Airway epithelial cell (primary cell): Measurements from ENCODE around the gene TADA2B. TPM values are rescaled to one million over a fixed set of nuclear protein-coding genes. Genes with fewer than 3 reads are reported as not detected.

Experiments used
- total RNA-seq: library from RNA; depleted of rRNA; stranded (reverse); fragments of >200 nt; gene quantifications from 2 replicates; pipeline ENCODE4 v1.2.3, GENCODE V29; 2015

TADA2B gene
- 10.5 and 11.8 TPM in 2 replicates for total RNA-seq

DNA sequence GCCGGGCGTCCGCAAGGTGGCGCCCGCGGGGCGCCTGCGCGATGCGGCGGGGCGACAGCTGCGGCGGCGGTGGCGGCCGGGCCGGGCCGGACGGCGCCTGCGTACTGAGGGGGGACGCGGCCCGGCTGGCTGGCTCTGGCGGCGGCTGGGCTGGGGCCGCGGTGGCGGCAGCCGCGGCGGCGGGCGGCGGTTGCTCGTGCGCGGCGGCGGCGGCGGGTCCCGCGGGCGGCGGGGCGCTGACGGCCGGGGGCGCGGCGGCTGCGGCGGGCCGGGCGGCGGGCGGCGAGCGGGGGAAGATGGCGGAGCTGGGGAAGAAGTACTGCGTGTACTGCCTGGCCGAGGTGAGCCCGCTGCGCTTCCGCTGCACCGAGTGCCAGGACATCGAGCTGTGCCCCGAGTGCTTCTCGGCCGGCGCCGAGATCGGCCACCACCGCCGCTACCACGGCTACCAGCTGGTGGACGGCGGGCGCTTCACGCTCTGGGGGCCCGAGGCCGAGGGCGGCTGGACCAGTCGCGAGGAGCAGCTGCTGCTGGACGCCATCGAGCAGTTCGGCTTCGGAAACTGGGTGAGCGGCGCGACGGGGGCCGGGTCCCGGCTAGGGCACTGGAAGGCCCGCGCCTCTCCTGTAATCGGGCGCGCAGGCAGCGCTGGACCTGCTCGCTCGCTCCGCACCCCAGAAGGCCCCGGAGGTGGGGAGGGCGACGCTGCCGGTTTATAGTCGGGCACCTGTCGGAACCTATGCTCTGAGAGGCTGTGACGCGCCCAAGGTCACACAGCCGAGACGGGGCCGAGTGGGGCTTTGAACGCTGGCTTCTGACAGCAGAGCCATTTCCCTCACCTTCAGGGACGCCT is at the start of gene TADA2B:
Gene TADA2B (plus strand): TSS at position 89 of the 853 bp plus-strand sequence. CDS start 208 bp downstream, at position 297.

GRCh38 chr4:7067452-7068278 is 24.5 kb downstream of the TADA2B start, which contains the start of gene GRPEL1:
GRPEL1 (minus strand) TSS chr4:7068064; CDS start chr4:7068032, 32 bp downstream.

Other genes starting within 250 kb of the TADA2B start
- 49.0 and 64.5 TPM in 2 replicates for gene TBC1D14, start 133.5 kb upstream of the TADA2B start, total RNA-seq
- 47.8 and 49.1 TPM in 2 replicates for gene GRPEL1, start 24.7 kb downstream of the TADA2B start, total RNA-seq
- gene SORCS2, start 149.2 kb downstream of the TADA2B start, total RNA-seq: 0.93 and 2.3 TPM in 2 replicates